NCI-H1436 treated with DMSO at 0.1 percent for 48 hours (cell line): ENCODE measurements around the gene MMP13.
"Not testable (repeated sequence)": the region's sequence is repeated elsewhere in the genome, so short reads cannot be mapped to it uniquely, and the experiment has no call there.

Experiments
- DNase-seq: peaks from one replicate; lab custom pipeline; 2025; lab: John Stamatoyannopoulos, UW

MMP13 gene

GRCh38 chr11:102935514-102935913 is 20.0 kb downstream of the MMP13 start:
- no peak for DNase-seq

- no peak for DNase-seq
These were observed 20.8 kb downstream of the MMP13 start for GRCh38 chr11:102934735-102935134.

- no peak for DNase-seq
These were observed 21.9 kb downstream of the MMP13 start for GRCh38 chr11:102933627-102934026.

GRCh38 chr11:102932678-102933077 is 22.9 kb downstream of the MMP13 start:
- no peak for DNase-seq

- no peak for DNase-seq
These were observed 25.1 kb downstream of the MMP13 start for GRCh38 chr11:102930451-102930850.

GRCh38 chr11:102929972-102930371 is 25.6 kb downstream of the MMP13 start:
- no peak for DNase-seq

- no peak for DNase-seq
These were observed 26.4 kb downstream of the MMP13 start for GRCh38 chr11:102929166-102929565.

- no peak for DNase-seq
These were observed 27.3 kb downstream of the MMP13 start for GRCh38 chr11:102928247-102928646.

- DNase-seq, result no peak
These were observed 27.9 kb downstream of the MMP13 start for GRCh38 chr11:102927624-102927990.

GRCh38 chr11:102926961-102927623 is 28.4 kb downstream of the MMP13 start:
- DNase-seq, result no peak

- no peak for DNase-seq
These were observed 29.0 kb downstream of the MMP13 start for GRCh38 chr11:102926517-102926916.

GRCh38 chr11:102925988-102926387 is 29.5 kb downstream of the MMP13 start:
- DNase-seq, result no peak

- no peak for DNase-seq
These were observed 30.6 kb downstream of the MMP13 start for GRCh38 chr11:102924851-102925380.

- DNase-seq, result no peak
These were observed 33.8 kb downstream of the MMP13 start for GRCh38 chr11:102921587-102922220.

GRCh38 chr11:102920118-102920684 is 35.3 kb downstream of the MMP13 start:
- no peak for DNase-seq

- no peak for DNase-seq
These were observed 40.5 kb downstream of the MMP13 start for GRCh38 chr11:102915044-102915375.

GRCh38 chr11:102914238-102915043 is 41.1 kb downstream of the MMP13 start:
- DNase-seq, result no peak

- DNase-seq, result no peak
These were observed 43.1 kb downstream of the MMP13 start for GRCh38 chr11:102912482-102912830.

- DNase-seq, result no peak
These were observed 43.6 kb downstream of the MMP13 start for GRCh38 chr11:102911758-102912481.

- not testable (repeated sequence) for DNase-seq
These were observed 49.7 kb downstream of the MMP13 start for GRCh38 chr11:102905848-102906247.

- not testable (repeated sequence) for DNase-seq
These were observed 51.6 kb downstream of the MMP13 start for GRCh38 chr11:102903895-102904294.

GRCh38 chr11:102900346-102900745 is 55.2 kb downstream of the MMP13 start:
- no peak for DNase-seq
